ELF-1 (cell line): ENCODE measurements around the gene CTRL.

ENCODE experiments used
- DNase-seq: peaks from one replicate; pipeline ENCODE4 v3.0.0-alpha.2; 2016; ENCODE audit warnings: low read depth, low spot score

Gene CTRL

GRCh38 chr16:67892375-67892774, 39.3 kb downstream of the CTRL start:
- DNase-seq = no peak

GRCh38 chr16:67888331-67888730, 43.3 kb downstream of the CTRL start:
- DNase-seq = no peak

GRCh38 chr16:67886387-67886786, 45.3 kb downstream of the CTRL start:
- DNase-seq = peak; percentile 46

GRCh38 chr16:67885976-67886375, 45.7 kb downstream of the CTRL start:
- no peak for DNase-seq

- DNase-seq = no peak
These were observed 46.1 kb downstream of the CTRL start for GRCh38 chr16:67885545-67885944.

- peak; percentile 97 for DNase-seq
These were observed 47.0 kb downstream of the CTRL start, which contains the start of gene NRN1L for GRCh38 chr16:67884684-67885083. Gene NRN1L, plus strand, starts transcription at chr16:67884885. Its CDS starts 19 bp downstream, at chr16:67884904.

- peak; percentile 86 for DNase-seq
These were observed 47.8 kb downstream of the CTRL start for GRCh38 chr16:67883872-67884261.

GRCh38 chr16:67883146-67883871, 48.4 kb downstream of the CTRL start:
- peak; percentile 83 for DNase-seq

GRCh38 chr16:67882374-67883145, 49.1 kb downstream of the CTRL start:
- DNase-seq = no peak

- DNase-seq = no peak
These were observed 50.0 kb downstream of the CTRL start for GRCh38 chr16:67881621-67882161.

- DNase-seq = no peak
These were observed 51.1 kb downstream of the CTRL start for GRCh38 chr16:67880584-67880983.

- no peak for DNase-seq
These were observed 51.7 kb downstream of the CTRL start for GRCh38 chr16:67879936-67880335.
